GM12891 (cell line): ENCODE data around the gene SECTM1.
A peak's percentile ranks its signal among the peaks of the same experiment; 100 is the strongest.

Source experiments
- DNase-seq: peaks from one replicate; pipeline ENCODE4 v3.0.0; 2011; ENCODE audit warnings: low spot score; ENCODE audit not compliant: insufficient read length
- FAIRE-seq: peaks from 2 replicates; lab custom pipeline; 2011; peaks lifted over from hg19 to GRCh38; lab: Jason Lieb, UNC
- PAX5 ChIP-seq: IDR thresholded peaks from 2 replicates; pipeline ENCODE4 v1.6.1; 2011; ENCODE audit warnings: low read length, moderate library complexity, mild to moderate bottlenecking; ENCODE audit not compliant: insufficient read depth, severe bottlenecking
- POLR2A ChIP-seq: IDR thresholded peaks from 2 replicates; pipeline ENCODE4 v1.6.1; 2011; ENCODE audit warnings: low read depth, low read length, control low read depth
- POLR2AphosphoS5 ChIP-seq: IDR thresholded peaks from 2 replicates; pipeline ENCODE4 v1.6.1; 2011; ENCODE audit warnings: low read depth, low read length, control low read depth
- POU2F2 ChIP-seq: IDR thresholded peaks from 2 replicates; pipeline ENCODE4 v1.6.1; 2011; ENCODE audit warnings: low read depth, mild to moderate bottlenecking, control low read depth, low read length, moderate library complexity
- SPI1 ChIP-seq: IDR thresholded peaks from 2 replicates; pipeline ENCODE4 v1.6.1; 2011; ENCODE audit warnings: low read depth, low read length, control low read depth
- TAF1 ChIP-seq: IDR thresholded peaks from 2 replicates; pipeline ENCODE4 v1.6.1; 2011; ENCODE audit warnings: low read depth, low read length, control low read depth

Gene SECTM1

GRCh38 chr17:82334622-82335394, 1.2 kb upstream of the SECTM1 start:
- TF ChIP-seq POU2F2 = no peak
- TF ChIP-seq TAF1 = no peak
- no peak for TF ChIP-seq PAX5
- TF ChIP-seq SPI1 = no peak
- FAIRE-seq (no peak), DNase-seq (no peak)

DNA sequence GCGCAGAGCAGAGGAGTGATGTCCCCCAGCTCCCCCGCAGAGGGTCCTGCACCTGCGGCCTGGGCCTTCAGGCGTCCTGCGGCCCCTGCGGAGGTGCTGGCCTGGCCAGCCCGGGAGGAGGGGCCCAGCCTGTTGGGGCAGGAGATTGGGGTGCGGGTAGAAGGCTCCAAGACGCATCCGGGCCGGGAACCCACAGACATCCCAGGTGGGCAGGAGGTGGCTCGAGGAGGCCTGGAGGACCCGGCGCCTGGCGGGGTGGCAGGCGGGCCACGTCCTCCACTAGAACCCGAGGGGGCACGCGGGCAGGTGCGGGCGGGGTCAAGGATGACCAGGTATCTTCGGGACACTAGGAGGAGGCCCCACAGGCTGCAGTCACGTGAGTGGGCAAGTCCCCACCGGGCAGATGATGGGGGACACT, 647 bp upstream of the SECTM1 start:
- TF ChIP-seq TAF1 = no peak
- TF ChIP-seq POLR2AphosphoS5 = no peak
- no peak for TF ChIP-seq POLR2A
- no peak for TF ChIP-seq PAX5
- no peak for DNase-seq
- FAIRE-seq = no peak

DNA sequence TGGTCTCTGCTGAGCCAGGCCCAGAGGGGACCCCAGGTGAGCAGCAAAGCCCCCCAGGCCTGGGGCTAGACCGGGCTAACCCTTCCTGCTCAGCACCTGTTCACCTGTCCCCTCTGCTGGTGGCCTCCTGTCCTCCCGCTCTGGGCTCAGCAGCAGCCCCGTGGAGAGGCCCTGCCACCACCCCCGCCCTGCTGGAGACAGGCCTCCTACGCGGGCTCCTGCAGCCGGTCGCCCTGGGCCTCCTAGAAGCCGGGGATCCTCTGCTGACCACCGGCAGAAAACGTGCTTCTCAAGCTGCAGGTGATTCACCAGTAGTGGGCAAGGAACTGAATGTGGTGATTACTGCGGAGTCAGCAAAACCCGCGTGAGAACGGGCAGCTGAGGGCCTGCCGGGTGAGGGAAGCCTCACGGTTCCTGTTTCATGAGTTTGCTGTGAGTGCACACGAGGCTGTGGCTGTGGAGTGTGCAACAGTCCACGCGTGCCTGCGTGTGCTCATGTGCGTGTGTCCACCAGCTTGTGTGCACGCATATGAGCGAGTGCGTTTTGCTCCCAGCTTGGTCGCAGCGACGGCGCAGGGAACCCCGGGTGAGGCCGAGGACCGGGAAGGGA, 792 bp downstream of the SECTM1 start:
- FAIRE-seq (peak; percentile 9), DNase-seq (no peak)
- TF ChIP-seq POLR2AphosphoS5 (no peak), POU2F2 (no peak), POLR2A (no peak), SPI1 (no peak), TAF1 (no peak), PAX5 (no peak)

- TF ChIP-seq TAF1 (no peak), PAX5 (no peak), POU2F2 (no peak), POLR2AphosphoS5 (no peak), POLR2A (no peak), SPI1 (no peak)
- no peak for FAIRE-seq
Observed at GRCh38 chr17:82331345-82331939, 2.1 kb downstream of the SECTM1 start.

GRCh38 chr17:82330322-82331239, 3.0 kb downstream of the SECTM1 start:
- DNase-seq (no peak), FAIRE-seq (no peak)
- no peak for TF ChIP-seq PAX5
- no peak for TF ChIP-seq POLR2AphosphoS5
- no peak for TF ChIP-seq SPI1
- no peak for TF ChIP-seq POU2F2

More at GRCh38 chr17:82331345-82331939, 2.1 kb downstream of the SECTM1 start:
- DNase-seq = no peak

- DNase-seq (no peak), FAIRE-seq (no peak)
Observed at GRCh38 chr17:82329683-82330321, 3.8 kb downstream of the SECTM1 start.

GRCh38 chr17:82328994-82329507, 4.5 kb downstream of the SECTM1 start:
- TF ChIP-seq POU2F2 (no peak), PAX5 (no peak), POLR2AphosphoS5 (no peak), TAF1 (no peak), POLR2A (no peak), SPI1 (no peak)
- no peak for FAIRE-seq

More at GRCh38 chr17:82329683-82330321, 3.8 kb downstream of the SECTM1 start:
- TF ChIP-seq POLR2A = no peak
- TF ChIP-seq TAF1 = no peak
- TF ChIP-seq POLR2AphosphoS5 = no peak
- TF ChIP-seq POU2F2 = no peak
- no peak for TF ChIP-seq PAX5
- no peak for TF ChIP-seq SPI1

DNA sequence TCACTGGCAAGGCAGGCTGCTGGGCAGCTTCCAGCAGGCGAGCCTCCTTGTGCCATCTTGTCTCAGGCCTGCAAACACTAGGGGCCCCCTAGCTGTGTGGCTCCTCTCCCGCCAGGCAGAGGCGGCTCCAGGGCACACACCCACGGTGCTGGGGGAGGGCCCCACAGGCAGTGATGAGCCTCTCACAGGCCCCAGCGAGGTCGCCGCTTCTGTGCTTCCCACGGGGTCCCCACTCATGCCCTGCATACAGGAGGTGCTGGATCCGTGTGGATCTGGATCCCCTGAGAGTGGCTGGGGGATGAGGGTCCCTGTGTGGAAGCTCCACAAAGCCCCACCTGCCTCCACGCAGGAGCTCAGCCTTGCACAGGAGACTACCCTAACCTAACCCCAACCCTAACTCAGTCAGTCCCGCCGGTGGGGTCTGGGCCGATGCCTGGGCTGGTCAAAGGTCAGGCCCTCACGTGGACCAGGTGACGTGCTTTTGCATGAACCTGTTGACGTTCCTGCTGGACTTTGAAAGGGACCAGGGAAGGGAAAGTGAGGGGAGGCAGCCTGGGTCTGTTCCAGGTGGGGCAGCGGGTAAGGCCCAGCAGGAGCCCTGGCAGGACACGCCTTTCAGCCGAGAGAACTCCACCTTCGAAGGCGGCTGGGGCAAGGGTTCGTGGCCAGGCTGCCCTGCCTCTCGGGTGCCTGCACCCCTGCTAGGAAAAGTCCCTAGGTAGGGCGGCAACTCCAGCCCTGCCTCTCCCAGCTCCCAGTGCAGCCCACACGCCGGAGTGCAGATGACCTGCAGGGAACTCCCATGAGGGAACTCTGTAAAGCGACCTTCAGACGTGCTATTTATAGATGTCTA, 5.2 kb downstream of the SECTM1 start:
- DNase-seq (no peak), FAIRE-seq (no peak)
- TF ChIP-seq POU2F2 (no peak), PAX5 (no peak), POLR2AphosphoS5 (no peak), TAF1 (no peak), SPI1 (no peak), POLR2A (no peak)

More at GRCh38 chr17:82328994-82329507, 4.5 kb downstream of the SECTM1 start:
- DNase-seq = no peak

- DNase-seq (no peak), FAIRE-seq (no peak)
- TF ChIP-seq POLR2A = no peak
- no peak for TF ChIP-seq TAF1
- TF ChIP-seq SPI1 = no peak
- TF ChIP-seq POU2F2 = no peak
- TF ChIP-seq POLR2AphosphoS5 = no peak
- no peak for TF ChIP-seq PAX5
Observed at GRCh38 chr17:82327757-82328140, 5.8 kb downstream of the SECTM1 start.
